GM12875 (cell line): Measurements from ENCODE around the gene SRSF1.
"Not testable (repeated sequence)": the region's sequence is repeated elsewhere in the genome, so short reads cannot be mapped to it uniquely, and the experiment has no call there.

Experiments
- H3K4me3 ChIP-seq: one replicate; pipeline ENCODE4 v1.5.1; 2011; ENCODE audit warnings: low read depth, low read length, control low read depth
- TF ChIP-seq, protein P1 (sequence below): IDR thresholded peaks from 2 replicates; pipeline ENCODE4 v1.5.1; 2011; ENCODE audit warnings: low read depth, mild to moderate bottlenecking, control low read depth, inconsistent platforms, low read length, moderate library complexity, borderline replicate concordance; ENCODE audit not compliant: insufficient read depth

The SRSF1 gene

DNA sequence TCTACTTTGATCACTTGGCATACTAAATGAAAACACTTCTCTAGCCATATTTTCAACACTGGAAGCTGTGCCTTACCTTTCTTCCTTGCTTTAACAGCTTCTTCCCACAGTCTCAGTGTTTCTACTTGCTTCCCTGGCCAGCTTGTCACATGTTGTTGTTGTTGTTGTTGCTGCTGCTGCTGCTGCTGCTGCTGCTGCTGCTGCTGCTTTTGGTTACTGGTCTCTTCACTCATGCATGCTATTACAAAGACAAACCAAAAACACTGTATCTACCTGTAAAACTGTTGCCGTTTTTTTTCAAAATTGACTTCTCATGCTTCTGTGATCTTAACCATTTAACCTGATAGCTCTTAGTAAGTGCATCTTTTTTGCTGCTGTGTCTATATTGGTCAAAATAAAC is 28.0 kb downstream of the SRSF1 start:
- H3K4me3 ChIP-seq, result no peak overlapping the region
- TF ChIP-seq, protein P1, sequence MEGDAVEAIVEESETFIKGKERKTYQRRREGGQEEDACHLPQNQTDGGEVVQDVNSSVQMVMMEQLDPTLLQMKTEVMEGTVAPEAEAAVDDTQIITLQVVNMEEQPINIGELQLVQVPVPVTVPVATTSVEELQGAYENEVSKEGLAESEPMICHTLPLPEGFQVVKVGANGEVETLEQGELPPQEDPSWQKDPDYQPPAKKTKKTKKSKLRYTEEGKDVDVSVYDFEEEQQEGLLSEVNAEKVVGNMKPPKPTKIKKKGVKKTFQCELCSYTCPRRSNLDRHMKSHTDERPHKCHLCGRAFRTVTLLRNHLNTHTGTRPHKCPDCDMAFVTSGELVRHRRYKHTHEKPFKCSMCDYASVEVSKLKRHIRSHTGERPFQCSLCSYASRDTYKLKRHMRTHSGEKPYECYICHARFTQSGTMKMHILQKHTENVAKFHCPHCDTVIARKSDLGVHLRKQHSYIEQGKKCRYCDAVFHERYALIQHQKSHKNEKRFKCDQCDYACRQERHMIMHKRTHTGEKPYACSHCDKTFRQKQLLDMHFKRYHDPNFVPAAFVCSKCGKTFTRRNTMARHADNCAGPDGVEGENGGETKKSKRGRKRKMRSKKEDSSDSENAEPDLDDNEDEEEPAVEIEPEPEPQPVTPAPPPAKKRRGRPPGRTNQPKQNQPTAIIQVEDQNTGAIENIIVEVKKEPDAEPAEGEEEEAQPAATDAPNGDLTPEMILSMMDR, result no peak

DNA sequence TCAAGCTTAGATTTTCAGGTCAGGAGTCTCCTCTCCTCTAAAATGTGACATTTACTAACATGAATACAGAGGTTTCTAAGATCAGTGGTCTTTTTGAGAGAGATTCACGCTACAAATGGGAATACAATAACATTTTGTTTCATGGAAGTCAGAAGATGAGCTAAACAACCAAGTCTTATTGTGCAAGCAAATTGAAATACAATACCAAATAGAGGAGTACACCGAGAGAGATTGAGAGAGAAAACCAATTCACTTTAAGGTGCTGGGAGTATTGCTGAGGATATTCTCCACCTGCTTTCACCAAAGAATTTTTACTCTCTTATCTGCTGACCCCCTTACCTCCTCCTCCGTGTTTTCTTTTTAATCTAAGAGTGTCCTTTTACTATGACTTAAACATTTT is 30.5 kb downstream of the SRSF1 start:
- TF ChIP-seq, protein P1, result no peak
- H3K4me3 ChIP-seq, result no peak overlapping the region

DNA sequence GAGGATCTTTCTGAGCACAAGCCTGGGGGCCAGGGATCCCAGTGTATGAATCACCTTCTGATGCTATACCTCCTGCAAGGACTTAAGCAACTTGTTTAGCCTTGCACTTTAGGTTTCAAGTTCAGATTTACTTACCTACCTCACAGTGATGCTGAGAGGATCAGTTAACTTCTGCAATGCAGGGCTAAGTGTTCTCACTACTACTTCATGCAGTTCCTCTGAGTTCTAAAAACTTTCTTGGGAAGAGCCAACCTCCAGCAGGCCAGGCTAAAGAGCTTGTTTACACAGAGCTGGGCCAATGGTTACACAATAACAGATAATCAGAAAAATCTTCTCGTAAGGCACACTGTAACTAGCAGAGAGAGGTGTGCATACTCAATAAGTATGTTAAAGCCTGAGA is 32.0 kb downstream of the SRSF1 start:
- H3K4me3 ChIP-seq, result no peak overlapping the region
- TF ChIP-seq, protein P1, result no peak

DNA sequence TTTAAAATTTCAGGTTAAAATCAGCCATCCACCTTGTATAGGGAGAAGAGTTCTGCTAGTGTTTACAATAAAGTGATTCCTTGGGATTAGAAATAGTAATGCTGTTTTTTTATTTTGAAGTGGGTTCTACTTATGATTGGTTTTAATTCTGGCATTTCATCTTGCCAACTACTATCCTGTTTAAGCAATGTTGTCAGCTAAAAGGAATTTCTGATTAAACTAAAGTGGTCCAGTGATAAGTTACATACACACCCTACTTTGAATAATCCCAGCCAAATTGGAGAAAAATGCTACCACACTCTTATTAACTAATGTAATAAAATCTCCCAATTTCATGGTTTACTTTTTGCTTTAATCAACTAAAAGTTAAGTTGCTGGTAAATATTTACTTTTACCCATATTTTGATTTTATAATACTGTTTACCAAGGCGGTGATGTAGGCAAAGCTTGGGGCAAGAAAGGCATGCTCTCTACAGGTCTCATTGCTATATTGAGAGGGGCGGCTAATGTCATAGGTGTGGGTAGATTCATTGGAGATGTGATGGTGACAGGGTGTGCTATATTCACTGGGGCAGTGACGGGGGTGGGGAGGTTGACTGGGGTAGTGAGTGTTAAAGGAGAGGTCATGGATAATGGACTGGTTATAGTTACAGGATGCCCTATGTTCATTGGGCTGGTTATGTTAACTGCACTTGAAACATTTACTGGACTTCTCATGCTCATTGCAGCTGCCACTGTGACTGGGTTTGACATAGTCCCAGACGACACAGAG is 32.8 kb downstream of the SRSF1 start:
- H3K4me3 ChIP-seq, result not testable (repeated sequence)

GRCh38 chr17:57972151-57972550 is 34.9 kb downstream of the SRSF1 start:
- no peak overlapping the region for H3K4me3 ChIP-seq
- TF ChIP-seq, protein P1, result no peak

DNA sequence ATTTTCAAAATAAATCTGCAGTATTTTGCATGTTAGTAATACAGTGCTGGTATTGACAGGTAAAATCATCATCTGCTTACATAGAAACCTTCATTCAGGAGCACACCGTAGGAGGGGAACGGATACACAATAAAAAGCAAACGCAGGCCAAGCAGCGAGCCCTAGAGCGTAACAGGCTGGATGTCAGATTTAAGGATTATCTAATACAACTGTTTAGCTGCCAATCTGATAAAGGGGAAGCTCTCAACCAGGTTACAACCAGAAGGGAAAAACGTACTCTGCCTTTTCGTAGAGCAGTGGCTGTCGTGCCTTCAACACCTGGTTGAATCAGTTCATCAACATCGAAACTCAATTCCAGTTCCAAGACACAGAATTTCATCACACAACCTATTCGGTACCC is 35.5 kb downstream of the SRSF1 start:
- H3K4me3 ChIP-seq, result no peak overlapping the region
- TF ChIP-seq, protein P1, result no peak

GRCh38 chr17:57970710-57971109 is 36.3 kb downstream of the SRSF1 start:
- no peak overlapping the region for H3K4me3 ChIP-seq
- TF ChIP-seq, protein P1, result no peak
